MM.1S (cell line): ENCODE measurements around the gene ANKRD44.

Experiments used
- DNase-seq: peaks from one replicate; pipeline ENCODE4 v3.0.0-alpha.2; 2015
- H2AFZ ChIP-seq: fragments of 300-600 bp; sonication (generic); 2 replicates; pipeline ENCODE4 v1.6.0; 2016; ENCODE audit warnings: antibody characterized with exemption, low read length
- H3F3A ChIP-seq: fragments of 300-600 bp; sonication (generic); 2 replicates; pipeline ENCODE4 v1.6.1; 2016; ENCODE audit warnings: mild to moderate bottlenecking, antibody characterized with exemption, low read length, moderate library complexity, mixed read lengths; ENCODE audit not compliant: insufficient read depth
- H3K27ac ChIP-seq: fragments of 300-600 bp; sonication (generic); 2 replicates; pipeline ENCODE4 v1.5.1; 2016; ENCODE audit warnings: mild to moderate bottlenecking, low read length
- H3K27me3 ChIP-seq: fragments of 300-600 bp; sonication (generic); replicated peaks from 2 replicates; pipeline ENCODE4 v1.6.0; 2016; ENCODE audit warnings: low read length; ENCODE audit not compliant: insufficient read depth
- H3K36me3 ChIP-seq: fragments of 300-600 bp; sonication (generic); replicated peaks from 2 replicates; pipeline ENCODE4 v1.6.1; 2016; ENCODE audit warnings: mild to moderate bottlenecking, low read length, mixed read lengths; ENCODE audit not compliant: insufficient read depth
- H3K4me1 ChIP-seq: fragments of 300-600 bp; sonication (generic); 2 replicates; pipeline ENCODE4 v1.6.1; 2016; ENCODE audit warnings: low read length, mixed read lengths
- H3K4me2 ChIP-seq: fragments of 300-600 bp; sonication (generic); 2 replicates; pipeline ENCODE4 v1.6.0; 2016; ENCODE audit warnings: low read depth, low read length
- H3K4me3 ChIP-seq: fragments of 300-600 bp; sonication (generic); 2 replicates; pipeline ENCODE4 v1.5.1; 2016; ENCODE audit warnings: low read length, mixed read lengths
- H3K79me2 ChIP-seq: fragments of 300-600 bp; sonication (generic); 2 replicates; pipeline ENCODE4 v1.6.1; 2016; ENCODE audit warnings: mixed run types, low read length, mixed read lengths
- H3K9ac ChIP-seq: fragments of 300-600 bp; sonication (generic); 2 replicates; pipeline ENCODE4 v1.6.1; 2016; ENCODE audit warnings: low read length, mixed read lengths
- H3K9me2 ChIP-seq: fragments of 300-600 bp; sonication (generic); replicated peaks from 2 replicates; pipeline ENCODE4 v1.6.1; 2016; ENCODE audit warnings: mild to moderate bottlenecking, low read length, mixed read lengths; ENCODE audit not compliant: insufficient read depth
- H3K9me3 ChIP-seq: fragments of 300-600 bp; sonication (generic); replicated peaks from 2 replicates; pipeline ENCODE4 v1.6.1; 2016; ENCODE audit warnings: mild to moderate bottlenecking, low read length, mixed read lengths; ENCODE audit not compliant: insufficient read depth
- H4K20me1 ChIP-seq: fragments of 300-600 bp; sonication (generic); 2 replicates; pipeline ENCODE4 v1.6.1; 2016; ENCODE audit warnings: mild to moderate bottlenecking, low read length, moderate library complexity, mixed read lengths; ENCODE audit not compliant: insufficient read depth
- CTCF ChIP-seq: fragments of 300-600 bp; sonication (generic); IDR thresholded peaks from 2 replicates; pipeline ENCODE4 v1.5.1; 2016; ENCODE audit warnings: antibody characterized with exemption, low read length, mixed read lengths
- EZH2 ChIP-seq: fragments of 300-600 bp; sonication (generic); optimal IDR thresholded peaks from 2 replicates; pipeline ENCODE3; 2017; ENCODE audit warnings: low read depth, mild to moderate bottlenecking, antibody characterized with exemption, low read length, mixed read lengths
- EZH2phosphoT487 ChIP-seq: fragments of 300-600 bp; sonication (generic); IDR thresholded peaks from 2 replicates; pipeline ENCODE4 v1.6.1; 2018; ENCODE audit warnings: antibody characterized with exemption, low read length

ANKRD44 gene

DNA sequence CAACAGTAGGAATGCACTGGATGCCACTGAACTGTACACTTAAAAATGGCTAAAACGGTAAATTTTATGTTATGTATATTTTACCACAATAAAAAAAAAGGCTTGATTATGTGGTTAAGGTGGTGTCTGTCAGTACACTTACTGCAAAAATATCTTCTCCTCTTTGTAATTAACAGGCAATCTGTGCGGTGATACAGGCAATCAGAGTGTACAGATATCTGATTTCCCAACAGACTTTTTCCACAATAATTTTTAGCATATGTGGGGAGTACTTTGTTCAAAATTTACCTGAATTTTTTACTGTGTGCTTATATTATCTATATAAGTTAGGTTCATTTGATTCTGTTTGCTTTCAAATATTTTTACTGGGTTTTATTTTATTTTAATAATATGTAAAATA is 209.1 kb downstream of the ANKRD44 start:
- Histone ChIP-seq H3K27ac (no peak overlapping the region), H2AFZ (no peak overlapping the region), H3K4me1 (no peaks in the 10 kb centered on the region), H3K9me3 (no peaks in the 10 kb centered on the region), H3K27me3 (no peaks in the 10 kb centered on the region), H3K4me2 (no peak overlapping the region), H3K36me3 (no peaks in the 10 kb centered on the region), H3K9ac (no peak overlapping the region), H3F3A (no peaks in the 10 kb centered on the region), H3K4me3 (no peak overlapping the region), H3K79me2 (no peaks in the 10 kb centered on the region), H4K20me1 (no peaks in the 10 kb centered on the region), H3K9me2 (no peaks in the 10 kb centered on the region)
- DNase-seq = no peak
- TF ChIP-seq EZH2phosphoT487 = no peak

- no peak for TF ChIP-seq EZH2
- no peak for TF ChIP-seq EZH2phosphoT487
- no peak for TF ChIP-seq CTCF
- H3K4me2 ChIP-seq = no peak overlapping the region
- DNase-seq = no peak
Measured at GRCh38 chr2:197097578-197098366, 212.8 kb downstream of the ANKRD44 start.

GRCh38 chr2:197096649-197097048 is 213.9 kb downstream of the ANKRD44 start:
- H3K4me1 ChIP-seq = no peaks in the 10 kb centered on the region

More at GRCh38 chr2:197097578-197098366, 212.8 kb downstream of the ANKRD44 start:
- Histone ChIP-seq H3K9me3 (no peaks in the 10 kb centered on the region), H3K9ac (no peak overlapping the region), H3K9me2 (no peaks in the 10 kb centered on the region), H4K20me1 (no peaks in the 10 kb centered on the region), H3K4me3 (no peak overlapping the region), H3K36me3 (no peaks in the 10 kb centered on the region), H3K79me2 (no peaks in the 10 kb centered on the region), H3F3A (no peaks in the 10 kb centered on the region), H3K4me1 (no peaks in the 10 kb centered on the region), H2AFZ (no peak overlapping the region), H3K27ac (no peak overlapping the region), H3K27me3 (no peaks in the 10 kb centered on the region)

DNA sequence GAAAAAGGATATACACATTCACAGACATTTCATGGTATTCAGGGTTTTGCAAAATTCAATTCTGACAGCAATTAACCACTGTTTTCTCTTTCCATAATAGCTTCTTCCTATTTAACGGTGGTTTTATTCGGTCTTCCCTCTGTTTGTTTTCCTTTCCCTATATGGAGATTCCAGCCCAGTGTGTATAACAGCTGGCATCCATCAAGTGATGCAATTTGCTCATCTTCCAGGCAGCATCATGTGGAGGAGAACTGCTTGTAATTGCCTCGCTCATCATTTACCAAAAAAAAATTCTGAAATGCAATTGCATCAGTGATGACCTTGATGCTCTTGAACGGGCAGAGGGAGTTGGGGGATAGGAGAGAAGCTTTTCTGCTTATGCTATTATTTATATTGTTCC is 218.1 kb downstream of the ANKRD44 start:
- no peak overlapping the region for H2AFZ ChIP-seq
- no peaks in the 10 kb centered on the region for H3K9me3 ChIP-seq
- no peak for DNase-seq
- TF ChIP-seq CTCF (no peak), EZH2phosphoT487 (no peak)
- no peak overlapping the region for H3K4me3 ChIP-seq
- no peak overlapping the region for H3K27ac ChIP-seq
- no peaks in the 10 kb centered on the region for H3K79me2 ChIP-seq
- H3K27me3 ChIP-seq = no peaks in the 10 kb centered on the region
- no peak overlapping the region for H3K9ac ChIP-seq
- H3K4me1 ChIP-seq = no peaks in the 10 kb centered on the region
- no peaks in the 10 kb centered on the region for H3K9me2 ChIP-seq
- no peaks in the 10 kb centered on the region for H4K20me1 ChIP-seq
- H3F3A ChIP-seq = no peaks in the 10 kb centered on the region
- no peaks in the 10 kb centered on the region for H3K36me3 ChIP-seq
- no peak overlapping the region for H3K4me2 ChIP-seq

More at GRCh38 chr2:197096649-197097048, 213.9 kb downstream of the ANKRD44 start:
- Histone ChIP-seq H3K4me3 (no peak overlapping the region), H3K4me2 (no peak overlapping the region), H3K27ac (no peak overlapping the region), H3K36me3 (no peaks in the 10 kb centered on the region), H3K79me2 (no peaks in the 10 kb centered on the region), H3K9me3 (no peaks in the 10 kb centered on the region), H3K27me3 (no peaks in the 10 kb centered on the region), H3K9me2 (no peaks in the 10 kb centered on the region), H2AFZ (no peak overlapping the region), H3F3A (no peaks in the 10 kb centered on the region), H4K20me1 (no peaks in the 10 kb centered on the region), H3K9ac (no peak overlapping the region)
- no peak for DNase-seq
- TF ChIP-seq EZH2phosphoT487 = no peak
